GM12878 (cell line): ENCODE results near the gene PSENEN. TPM values are rescaled to one million over a fixed set of nuclear protein-coding genes. Genes with fewer than 3 reads are reported as not detected.
A peak's percentile ranks its signal among the peaks of the same experiment; 100 is the strongest.

Experiments used
- ATAC-seq: fragments of 200-7000 bp; cut with Tn5 transposase; 3 replicates; pipeline ENCODE4 v1.9.1; 2020; ENCODE audit warnings: mild to moderate bottlenecking, moderate library complexity
- BruUV-seq: library from RNA; stranded (reverse); fragments of 400-500 nt; replicated peaks from 2 replicates; lab custom pipeline; 2021; lab: Mats Ljungman, UMichigan
- CTCF ChIA-PET: fragments of 300-600 bp; sonication (Branson Sonifier 250); formaldehyde crosslinking; extraction: SDS; loops from one replicate; lab custom pipeline; 2021; ENCODE audit warnings: inconsistent platforms; lab: Yijun Ruan, JAX
- POLR2A ChIA-PET: fragments of 350-600 bp; formaldehyde crosslinking; extraction: SDS; loops from one replicate; lab custom pipeline; 2021; ENCODE audit warnings: inconsistent platforms; lab: Charles Lee
- RAD21 ChIA-PET: fragments of 300-600 bp; sonication (Branson Sonifier 250); formaldehyde crosslinking; loops from one replicate; lab custom pipeline; 2023; ENCODE audit warnings: antibody characterized with exemption; ENCODE audit not compliant: unreplicated experiment; lab: Charles Lee
- SMC1A ChIA-PET: fragments of 300-600 bp; sonication (Branson Sonifier 250); formaldehyde crosslinking; loops from one replicate; lab custom pipeline; 2023; ENCODE audit not compliant: unreplicated experiment, uncharacterized antibody; lab: Charles Lee
- DNase-seq: peaks from one replicate; pipeline ENCODE4 v3.0.0-alpha.2; 2011; ENCODE audit warnings: low read depth, low spot score
- FAIRE-seq: peaks from 3 replicates; lab custom pipeline; 2011; peaks lifted over from hg19 to GRCh38; lab: Jason Lieb, UNC
- H2AFZ ChIP-seq: 2 replicates; pipeline ENCODE4 v1.6.0; 2011; ENCODE audit warnings: low read depth, low read length, control low read depth; ENCODE audit not compliant: control insufficient read depth
- H3K27ac ChIP-seq: 2 replicates; pipeline ENCODE4 v1.5.1; 2011; ENCODE audit warnings: control low read depth; ENCODE audit not compliant: control insufficient read depth, insufficient read depth
- H3K27me3 ChIP-seq, 2 experiments: replicated peaks in 1 of 2; 2 replicates each; pipeline versions ENCODE4 v1.6.0 to v1.6.1; 2011; ENCODE audit warnings: low read length in 1 of 2; ENCODE audit not compliant: control insufficient read depth in 2 of 2, insufficient read depth in 2 of 2
- H3K36me3 ChIP-seq, 2 experiments: 2 replicates each; pipeline ENCODE4 v1.5.1; 2011; ENCODE audit warnings: low read length in 1 of 2; ENCODE audit not compliant: control insufficient read depth in 2 of 2, insufficient read depth in 2 of 2
- H3K4me1 ChIP-seq: 2 replicates; pipeline ENCODE4 v1.6.1; 2011; ENCODE audit warnings: mild to moderate bottlenecking, low read length, moderate library complexity, mixed read lengths; ENCODE audit not compliant: control insufficient read depth, insufficient read depth
- H3K4me2 ChIP-seq: 2 replicates; pipeline ENCODE4 v1.6.0; 2011; ENCODE audit warnings: control low read depth; ENCODE audit not compliant: control insufficient read depth, insufficient read depth
- H3K4me3 ChIP-seq: fragments of 200-600 bp; sonication (generic); 2 replicates; pipeline ENCODE4 v1.5.1; 2016
- H3K79me2 ChIP-seq: 2 replicates; pipeline ENCODE4 v1.6.0; 2011; ENCODE audit warnings: low read length; ENCODE audit not compliant: control insufficient read depth, insufficient read depth
- H3K9ac ChIP-seq: 2 replicates; pipeline ENCODE4 v1.8.0; 2011; ENCODE audit warnings: low read length, control low read depth, mixed read lengths; ENCODE audit not compliant: control insufficient read depth, insufficient read depth
- H3K9me3 ChIP-seq: replicated peaks from 3 replicates; pipeline ENCODE4 v1.5.1; 2011; ENCODE audit warnings: mild to moderate bottlenecking, low read length; ENCODE audit not compliant: control insufficient read depth, insufficient read depth
- H4K20me1 ChIP-seq: 2 replicates; pipeline ENCODE4 v1.6.0; 2011; ENCODE audit not compliant: control insufficient read depth, insufficient read depth
- ATF3 ChIP-seq: IDR thresholded peaks from 2 replicates; pipeline ENCODE4 v1.6.1; 2011; ENCODE audit warnings: low read depth, mild to moderate bottlenecking, low read length, moderate library complexity, borderline replicate concordance; ENCODE audit errors: extremely low read depth
- BCL3 ChIP-seq: IDR thresholded peaks from 2 replicates; pipeline ENCODE4 v1.6.1; 2011; ENCODE audit warnings: borderline replicate concordance, low read depth, mild to moderate bottlenecking, moderate library complexity, low read length; ENCODE audit not compliant: insufficient read depth, poor library complexity, severe bottlenecking
- BHLHE40 ChIP-seq, 2 experiments: fragments of 450-650 bp in 1 of 2; IDR thresholded peaks; 2 replicates each; pipeline ENCODE4 v1.6.1; 2011 to 2017; ENCODE audit warnings: low read depth in 2 of 2, borderline replicate concordance in 1 of 2, improper control_type of control experiment in 1 of 2, low read length in 1 of 2, mild to moderate bottlenecking in 1 of 2
- CHD1 ChIP-seq: IDR thresholded peaks from 2 replicates; pipeline ENCODE4 v1.6.1; 2012; ENCODE audit warnings: low read depth, low read length, improper control_type of control experiment
- HCFC1 ChIP-seq: fragments of 150-350 bp; IDR thresholded peaks from 2 replicates; pipeline ENCODE4 v1.6.1; 2014; ENCODE audit warnings: low read length
- MEF2B ChIP-seq: fragments of 450-650 bp; IDR thresholded peaks from 2 replicates; pipeline ENCODE4 v1.6.1; 2018; ENCODE audit warnings: mild to moderate bottlenecking, moderate library complexity; ENCODE audit not compliant: partially characterized antibody, poor library complexity, severe bottlenecking
- RFX5 ChIP-seq: IDR thresholded peaks from 2 replicates; pipeline ENCODE4 v1.6.1; 2011; ENCODE audit warnings: low read depth, low read length, improper control_type of control experiment
- STAT1 ChIP-seq: fragments of 450-650 bp; conservative IDR thresholded peaks from 2 replicates; pipeline ENCODE4 v1.6.1; 2014; ENCODE audit warnings: antibody characterized with exemption, mild to moderate bottlenecking
- SUZ12 ChIP-seq: fragments of 200-600 bp; sonication (generic); IDR thresholded peaks from one replicate; pipeline ENCODE4 v1.6.1; 2018; ENCODE audit warnings: antibody characterized with exemption, mild to moderate bottlenecking; ENCODE audit not compliant: unreplicated experiment
- ZBTB11 ChIP-seq: fragments of 450-650 bp; formaldehyde crosslinking; IDR thresholded peaks from 2 replicates; pipeline ENCODE4 v1.5.0; 2022; ENCODE audit warnings: mild to moderate bottlenecking, missing genetic modification characterization
- ZBTB4 ChIP-seq: fragments of 450-650 bp; formaldehyde crosslinking; IDR thresholded peaks from 2 replicates; pipeline ENCODE4 v1.4.0; 2022; ENCODE audit warnings: mild to moderate bottlenecking, moderate library complexity
- ZSCAN29 ChIP-seq: fragments of 450-650 bp; IDR thresholded peaks from 2 replicates; pipeline ENCODE4 v1.6.1; 2017; ENCODE audit warnings: mild to moderate bottlenecking, moderate library complexity
- WGBS: methylation state at CpG from one replicate; pipeline ENCODE4 v1.1.6; 2016; ENCODE audit warnings: low lambda C conversion rate; ENCODE audit not compliant: insufficient replicate concordance, insufficient coverage; ENCODE audit errors: missing lambda C conversion rate; 5-methylcytosine and 5-hydroxymethylcytosine counted together
- in situ Hi-C: fragments of 300-500 bp; cut with MboI; formaldehyde crosslinking; loops from 9 replicates; pipeline ENCODE4 v1.14.3; 2018; ENCODE audit warnings: mixed read lengths
- intact Hi-C: fragments of 100-400 bp; cut with micrococcal nuclease; formaldehyde crosslinking; loops from one replicate; pipeline ENCODE4 v1.14.2; 2022; ENCODE audit not compliant: unreplicated experiment
- polyA plus RNA-seq, 11 experiments: library from polyadenylated mRNA; depleted of rRNA in 4 of 11; unstranded in 6 of 11; stranded (reverse) in 5 of 11; fragments of >200 nt; fragmentation: Nextera tagmentation in 4 of 11; fragmentation: Illumina TruSeq in 1 of 11; extraction: Ambion mirVana in 4 of 11; extraction: Trizol in 1 of 11; gene quantifications; 1 replicate in 1 of 11; 2 replicates in 10 of 11; pipeline versions ENCODE4 v1.2.1 to v1.2.3, GENCODE V29; 2011 to 2016; ENCODE audit warnings: inconsistent platforms in 2 of 11, missing spikeins in 2 of 11, low read depth in 1 of 11
- total RNA-seq, 4 experiments: library from RNA; depleted of rRNA in 3 of 4; stranded (reverse); fragments of >200 nt in 3 of 4; fragmentation: Illumina TruSeq in 1 of 4; extraction: Trizol in 1 of 4; gene quantifications; 2 replicates each; pipeline versions ENCODE4 v1.2.1 to v1.2.3, GENCODE V29; 2013 to 2021

Gene PSENEN
- total and polyA plus RNA-seq, 10 of the 15 experiments (the other 5 are each of a cell fraction or from before 2014, with no cell fraction given) = 14.4 to 178 (median 43.5) TPM

- SMC1A ChIA-PET = interaction anchor here (0.7 to 1.7 kb wide), 6 partner anchors 26 to 163 kb away, joined by 3 to 7 read pairs (median 4); partner anchors contain the start of gene NFKBID
- intact Hi-C loops = loop anchor here (2.0 kb wide), 2 partner anchors 23 to 47 kb away; no protein-coding TSS in a partner anchor
- in situ Hi-C loops = no loop called here
- TF ChIP-seq BCL3 (no peak), ZSCAN29 (no peak), HCFC1 (no peak), BHLHE40 (IDR thresholded peaks at IDR 0.05; ENCODE audit: borderline replicate concordance in 1 of 2, low read depth in 2 of 2, low read length in 1 of 2) (no peak), SUZ12 (no peak), ZBTB11 (CRISPR knock-in tag) (no peak), CHD1 (no peak), STAT1 (no peak), ZBTB4 (CRISPR knock-in tag) (no peak), MEF2B (no peak), ATF3 (no peak), RFX5 (no peak)
Observed at GRCh38 chr19:35740108-35740422, 5.4 kb upstream of the PSENEN start.

More at GRCh38 chr19:35740108-35740422, 5.4 kb upstream of the PSENEN start:
- DNase-seq (no peak), ATAC-seq (peak; percentile 14), FAIRE-seq (no peak)
- ChIA-PET CTCF (interaction anchor here (1.0 to 1.3 kb wide), 6 partner anchors 12 to 245 kb away, joined by 3 to 8 read pairs (median 3); no protein-coding TSS in a partner anchor), POLR2A (interaction anchor here (0.9 to 7.1 kb wide), 12 partner anchors 8 to 191 kb away, joined by 4 to 91 read pairs (median 4); partner anchors contain the start of gene LIN37), RAD21 (interaction anchor here (1.0 to 2.5 kb wide), 8 partner anchors 21 to 191 kb away, joined by 4 to 18 read pairs (median 6); no protein-coding TSS in a partner anchor)
- no peaks in the 10 kb centered on the region for H4K20me1 ChIP-seq
- H3K27me3 ChIP-seq = no peaks in the 10 kb centered on the region
- peaks cover 23% of the 10 kb centered on the region for H3K79me2 ChIP-seq
- H3K4me2 ChIP-seq = peak overlapping the region; percentile 99
- WGBS = 1% methylated on average over 16 of the region's 16 CpGs
- no TSS peak for BruUV-seq
- H3K36me3 ChIP-seq = peaks cover 13 to 25% of the 10 kb centered on the region in 2 experiments; a peak in 3 of 4 replicates
- H3K9me3 ChIP-seq = no peaks in the 10 kb centered on the region
- H2AFZ ChIP-seq = peak overlapping the region; percentile 67; the same call in 1 of the 2 replicates
- peaks cover 26% of the 10 kb centered on the region for H3K4me1 ChIP-seq
- H3K27ac ChIP-seq = 0 out of 2 replicates have a peak overlapping the region, but pooled peaks have one; percentile 19
- H3K4me3 ChIP-seq = peak overlapping the region; percentile 83
- peak overlapping the region; percentile 57; the same call in 1 of the 2 replicates for H3K9ac ChIP-seq
